ENCODE measurements around the gene ACAP3.
"Not testable (repeated sequence)": the region's sequence is repeated elsewhere in the genome, so short reads cannot be mapped to it uniquely, and the experiment has no call there.

The ACAP3 gene

GRCh38 chr1:1260843-1261560 is 46.7 kb downstream of the ACAP3 start:
- FAIRE-seq, result no peak

GRCh38 chr1:1259951-1260600 is 47.7 kb downstream of the ACAP3 start:
- no peak for FAIRE-seq

GRCh38 chr1:1259540-1259939 is 48.2 kb downstream of the ACAP3 start:
- no peak for FAIRE-seq

- no peak for FAIRE-seq
Observed at GRCh38 chr1:1259119-1259488, 48.6 kb downstream of the ACAP3 start.

- FAIRE-seq, result no peak
Observed at GRCh38 chr1:1256956-1257871, 50.5 kb downstream of the ACAP3 start.

GRCh38 chr1:1255611-1256010 is 52.1 kb downstream of the ACAP3 start:
- no peak for FAIRE-seq

GRCh38 chr1:1255078-1255477 is 52.7 kb downstream of the ACAP3 start:
- no peak for FAIRE-seq

- FAIRE-seq, result no peak
Observed at GRCh38 chr1:1254667-1254998, 53.1 kb downstream of the ACAP3 start.

GRCh38 chr1:1253972-1254666 is 53.6 kb downstream of the ACAP3 start:
- no peak for FAIRE-seq

- FAIRE-seq, result no peak
Observed at GRCh38 chr1:1253314-1253713, 54.4 kb downstream of the ACAP3 start.

- no peak for FAIRE-seq
Observed at GRCh38 chr1:1250786-1251284, 56.9 kb downstream of the ACAP3 start.

GRCh38 chr1:1248009-1248913 is 59.5 kb downstream of the ACAP3 start:
- not testable (repeated sequence) for FAIRE-seq

- FAIRE-seq, result no peak
Observed at GRCh38 chr1:1247341-1247913, 60.3 kb downstream of the ACAP3 start.

- FAIRE-seq, result no peak
Observed at GRCh38 chr1:1246577-1247340, 61.0 kb downstream of the ACAP3 start, which contains the start of gene C1QTNF12. C1QTNF12 (minus strand) TSS chr1:1246722; CDS start chr1:1246690, 32 bp downstream.

GRCh38 chr1:1245817-1246576 is 61.7 kb downstream of the ACAP3 start:
- no peak for FAIRE-seq

- FAIRE-seq, result no peak
Observed at GRCh38 chr1:1245178-1245816, 62.4 kb downstream of the ACAP3 start.

GRCh38 chr1:1244192-1244811 is 63.4 kb downstream of the ACAP3 start:
- FAIRE-seq, result no peak

- FAIRE-seq, result no peak
Observed at GRCh38 chr1:1243807-1244191, 63.9 kb downstream of the ACAP3 start.

- FAIRE-seq, result no peak
Observed at GRCh38 chr1:1243266-1243660, 64.5 kb downstream of the ACAP3 start.

Measured in G401.6 (cell line).